Nephron (organoid): ENCODE measurements around the gene UBAC1.
"Not testable (repeated sequence)": the region's sequence is repeated elsewhere in the genome, so short reads cannot be mapped to it uniquely, and the experiment has no call there.

ENCODE experiments used
- H3K27ac Mint-ChIP-seq, 3 experiments: 2 replicates each; pipeline ENCODE4 v1.8.0; 2020; ENCODE audit warnings: mixed read lengths in 3 of 3, mild to moderate bottlenecking in 2 of 3, moderate library complexity in 1 of 3
- H3K27me3 Mint-ChIP-seq: 2 replicates; pipeline ENCODE4 v1.8.0; 2021; ENCODE audit warnings: low read depth, mild to moderate bottlenecking, moderate library complexity, mixed read lengths
- H3K36me3 Mint-ChIP-seq: 2 replicates; pipeline ENCODE4 v1.8.0; 2020; ENCODE audit warnings: low read depth, mixed read lengths
- H3K4me1 Mint-ChIP-seq: 2 replicates; pipeline ENCODE4 v1.8.0; 2020; ENCODE audit warnings: mixed read lengths
- H3K4me3 Mint-ChIP-seq, 3 experiments: 2 replicates each; pipeline ENCODE4 v1.8.0; 2020; ENCODE audit warnings: mild to moderate bottlenecking in 3 of 3, mixed read lengths in 3 of 3, moderate library complexity in 2 of 3
- H3K9me3 Mint-ChIP-seq: 2 replicates; pipeline ENCODE4 v1.8.0; 2020; ENCODE audit warnings: mixed read lengths
- CTCF ChIP-seq, 3 experiments: fragments of 200-600 bp; sonication (generic); IDR thresholded peaks; one replicate each; pipeline ENCODE4 v1.5.0; 2021; ENCODE audit warnings: antibody characterized with exemption in 3 of 3; ENCODE audit not compliant: unreplicated experiment in 3 of 3

The UBAC1 gene

DNA sequence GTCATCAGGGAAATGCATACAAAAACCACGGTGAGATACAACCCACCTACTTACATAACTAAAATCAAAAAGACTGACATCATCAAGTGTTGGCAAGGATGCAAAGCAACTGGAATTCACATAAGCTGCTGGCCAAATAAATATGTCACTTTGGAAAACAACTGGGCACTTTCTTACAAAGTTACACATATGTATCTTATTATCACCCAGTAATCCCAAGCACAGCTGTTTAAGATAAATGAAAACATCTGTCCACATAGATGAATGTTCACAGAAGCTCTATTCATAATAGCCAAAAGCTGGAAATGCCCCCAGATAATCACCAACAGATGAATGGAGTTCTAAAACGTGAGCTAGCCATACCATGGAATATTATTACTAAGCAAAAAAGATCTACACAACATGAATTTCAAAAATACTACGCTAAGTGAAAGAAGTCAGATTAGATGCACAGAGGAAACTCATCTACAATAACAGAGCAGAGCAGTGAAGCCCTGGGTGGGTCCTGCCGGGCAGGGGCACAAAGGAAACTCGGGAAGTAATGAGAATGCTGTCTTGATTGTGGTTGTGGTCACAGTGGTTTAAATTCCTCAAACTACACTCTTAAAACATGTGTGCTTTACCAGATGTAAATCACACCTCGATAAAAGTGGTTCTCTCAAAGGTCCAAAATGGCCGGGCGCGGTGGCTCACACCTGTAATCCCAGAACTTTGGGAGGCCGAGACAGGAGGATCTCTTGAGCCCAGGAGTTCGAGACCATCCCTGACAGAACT is 62.4 kb downstream of the UBAC1 start:
- Mint-ChIP-seq H3K9me3 (peaks cover 64% of the 10 kb centered on the region), H3K4me1 (peaks cover 12% of the 10 kb centered on the region), H3K4me3 (no peak overlapping the region), H3K27ac (no peak overlapping the region), H3K27me3 (peaks cover 4% of the 10 kb centered on the region), H3K36me3 (peaks cover 91% of the 10 kb centered on the region)
- no peak for TF ChIP-seq CTCF (IDR thresholded peaks at IDR 0.05; ENCODE audit: unreplicated experiment in 3 of 3)

DNA sequence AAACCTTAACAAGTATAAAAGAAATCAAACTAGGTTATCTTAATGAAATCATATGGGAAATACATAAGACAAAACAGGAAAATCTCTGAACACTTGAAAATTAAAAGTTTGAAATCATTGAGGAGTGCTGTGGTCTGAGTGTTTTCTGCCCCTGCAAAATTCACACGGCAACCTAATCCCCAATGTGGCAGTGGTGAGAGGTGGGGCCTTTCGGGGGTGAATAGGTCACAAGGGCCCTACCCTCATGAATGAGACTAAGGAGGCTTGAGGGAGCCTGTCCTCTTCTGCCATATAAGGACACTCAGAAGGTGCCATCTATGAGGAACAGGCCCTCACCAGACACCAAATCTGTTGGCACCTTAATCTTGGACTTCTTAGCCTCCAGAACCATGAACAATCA is 64.5 kb downstream of the UBAC1 start:
- Mint-ChIP-seq H3K4me1 (peaks cover 14% of the 10 kb centered on the region), H3K4me3 (no peak overlapping the region), H3K27me3 (peaks cover under 1% of the 10 kb centered on the region), H3K27ac (no peak overlapping the region), H3K36me3 (peaks cover 81% of the 10 kb centered on the region), H3K9me3 (peaks cover 68% of the 10 kb centered on the region)
- TF ChIP-seq CTCF (IDR thresholded peaks at IDR 0.05; ENCODE audit: unreplicated experiment in 3 of 3) = no peak

GRCh38 chr9:135896205-135896604 is 65.0 kb downstream of the UBAC1 start:
- Mint-ChIP-seq H3K27ac (no peak overlapping the region), H3K9me3 (peaks cover 66% of the 10 kb centered on the region), H3K4me1 (peaks cover 18% of the 10 kb centered on the region), H3K4me3 (no peak overlapping the region), H3K27me3 (no peaks in the 10 kb centered on the region), H3K36me3 (peaks cover 76% of the 10 kb centered on the region)
- TF ChIP-seq CTCF (IDR thresholded peaks at IDR 0.05; ENCODE audit: unreplicated experiment in 3 of 3) = no peak

GRCh38 chr9:135895202-135895848 is 65.8 kb downstream of the UBAC1 start:
- peaks cover 27% of the 10 kb centered on the region for H3K4me1 Mint-ChIP-seq
- no peak overlapping the region for H3K4me3 Mint-ChIP-seq
- TF ChIP-seq CTCF (IDR thresholded peaks at IDR 0.05; ENCODE audit: unreplicated experiment in 3 of 3) = no peak
- H3K27me3 Mint-ChIP-seq = peaks cover 2% of the 10 kb centered on the region
- H3K27ac Mint-ChIP-seq = no peak overlapping the region
- peaks cover 62% of the 10 kb centered on the region for H3K9me3 Mint-ChIP-seq
- peaks cover 71% of the 10 kb centered on the region for H3K36me3 Mint-ChIP-seq

DNA sequence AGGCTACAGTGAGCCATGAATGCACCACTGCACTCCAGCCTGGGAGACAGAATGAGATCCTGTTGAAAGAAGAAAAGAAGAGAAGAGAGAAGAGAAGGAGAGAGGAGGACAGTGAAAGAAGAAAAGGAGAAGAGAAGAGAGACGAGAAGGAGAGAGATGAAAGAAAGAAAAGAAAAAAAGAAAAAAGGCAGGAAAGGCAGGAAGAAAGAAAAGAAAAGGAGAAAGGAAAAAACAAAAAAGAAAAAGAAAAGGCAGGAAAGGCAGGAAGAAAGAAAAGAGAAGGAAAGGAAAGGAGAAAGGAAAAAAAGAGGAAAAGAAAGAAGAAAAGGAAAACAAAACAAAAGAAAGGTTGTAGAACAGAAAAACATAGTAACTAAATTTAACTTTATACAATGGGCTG is 68.1 kb downstream of the UBAC1 start:
- H3K9me3 Mint-ChIP-seq = peaks cover 46% of the 10 kb centered on the region
- H3K27me3 Mint-ChIP-seq = peaks cover 3% of the 10 kb centered on the region
- H3K27ac Mint-ChIP-seq = peak overlapping the region in 1 of 3 experiments; percentile 39
- H3K4me3 Mint-ChIP-seq = no peak overlapping the region
- peaks cover 38% of the 10 kb centered on the region for H3K4me1 Mint-ChIP-seq
- peaks cover 50% of the 10 kb centered on the region for H3K36me3 Mint-ChIP-seq
- no peak for TF ChIP-seq CTCF (IDR thresholded peaks at IDR 0.05; ENCODE audit: unreplicated experiment in 3 of 3)

DNA sequence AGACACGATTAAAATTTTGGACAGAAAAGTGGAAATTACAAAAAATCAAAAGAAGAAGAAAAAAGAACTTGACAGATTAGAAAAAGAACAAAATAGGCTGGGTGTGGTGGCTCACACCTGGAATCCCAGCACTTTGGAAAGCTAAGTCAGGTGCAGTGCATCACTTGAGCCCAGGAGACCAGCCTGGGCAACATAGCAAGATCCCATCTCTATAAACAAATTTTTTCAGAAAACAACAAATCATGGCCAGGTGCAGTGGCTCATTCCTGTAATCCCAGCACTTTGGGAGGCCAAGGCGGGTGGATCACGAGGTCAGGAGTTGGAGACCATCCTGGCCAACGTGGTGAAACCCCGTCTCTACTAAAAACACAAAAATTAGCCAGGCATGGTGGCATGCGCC is 68.8 kb downstream of the UBAC1 start:
- Mint-ChIP-seq H3K36me3 (peaks cover 42% of the 10 kb centered on the region), H3K9me3 (peaks cover 39% of the 10 kb centered on the region), H3K4me1 (peaks cover 43% of the 10 kb centered on the region), H3K27ac (peak overlapping the region in 1 of 3 experiments; percentile 87)
- not testable (repeated sequence) for H3K4me3 Mint-ChIP-seq, H3K27me3 Mint-ChIP-seq
